GM18508 (cell line): ENCODE data around the gene SOD2.

ENCODE experiments used
- ATAC-seq: cut with Tn5 transposase; IDR thresholded peaks from one replicate; pipeline ENCODE4 v1.9.1; 2021; ENCODE audit warnings: moderate number of reproducible peaks; ENCODE audit not compliant: insufficient read depth, unreplicated experiment

The SOD2 gene

GRCh38 chr6:159646116-159646515 is 46.9 kb downstream of the SOD2 start:
- ATAC-seq, result no peak

- ATAC-seq, result no peak
These were observed 47.4 kb downstream of the SOD2 start for GRCh38 chr6:159645640-159646039.
